SU-DHL-6 (cell line): ENCODE results near the gene UNC13C.

ENCODE experiments used
- EZH2phosphoT487 ChIP-seq: fragments of 200-600 bp; sonication (generic), shearing (Covaris generic); conservative IDR thresholded peaks from 2 replicates; pipeline ENCODE4 v1.6.1; 2018; ENCODE audit warnings: mild to moderate bottlenecking, antibody characterized with exemption, low read length, moderate library complexity, mixed read lengths
- TF ChIP-seq, protein P1 (sequence below): fragments of 200-600 bp; sonication (generic); IDR thresholded peaks from one replicate; pipeline ENCODE4 v1.5.1; 2017; ENCODE audit warnings: antibody characterized with exemption, mild to moderate bottlenecking, low read length, moderate library complexity; ENCODE audit not compliant: insufficient read depth, poor library complexity, severe bottlenecking

DNA sequence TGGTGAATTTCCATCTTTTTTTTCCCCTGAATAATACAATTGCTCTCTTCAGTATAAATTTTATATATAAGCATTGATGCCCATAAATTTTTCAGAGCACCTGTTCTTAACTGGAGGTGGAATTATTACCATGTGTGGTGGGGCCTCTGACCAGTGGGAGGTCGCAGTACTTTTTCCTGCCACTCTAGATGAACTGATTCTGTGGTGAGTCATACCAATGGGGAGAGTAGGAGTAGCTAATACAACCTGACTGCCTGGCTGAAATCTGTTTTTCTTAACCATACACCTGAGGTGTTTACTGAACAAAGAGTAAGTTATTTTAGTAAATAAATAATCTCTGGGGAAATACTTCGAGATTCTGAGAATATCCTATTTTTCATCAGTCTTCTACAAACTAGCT lies 67.2 kb downstream of the UNC13C start:
- TF ChIP-seq, protein P1, sequence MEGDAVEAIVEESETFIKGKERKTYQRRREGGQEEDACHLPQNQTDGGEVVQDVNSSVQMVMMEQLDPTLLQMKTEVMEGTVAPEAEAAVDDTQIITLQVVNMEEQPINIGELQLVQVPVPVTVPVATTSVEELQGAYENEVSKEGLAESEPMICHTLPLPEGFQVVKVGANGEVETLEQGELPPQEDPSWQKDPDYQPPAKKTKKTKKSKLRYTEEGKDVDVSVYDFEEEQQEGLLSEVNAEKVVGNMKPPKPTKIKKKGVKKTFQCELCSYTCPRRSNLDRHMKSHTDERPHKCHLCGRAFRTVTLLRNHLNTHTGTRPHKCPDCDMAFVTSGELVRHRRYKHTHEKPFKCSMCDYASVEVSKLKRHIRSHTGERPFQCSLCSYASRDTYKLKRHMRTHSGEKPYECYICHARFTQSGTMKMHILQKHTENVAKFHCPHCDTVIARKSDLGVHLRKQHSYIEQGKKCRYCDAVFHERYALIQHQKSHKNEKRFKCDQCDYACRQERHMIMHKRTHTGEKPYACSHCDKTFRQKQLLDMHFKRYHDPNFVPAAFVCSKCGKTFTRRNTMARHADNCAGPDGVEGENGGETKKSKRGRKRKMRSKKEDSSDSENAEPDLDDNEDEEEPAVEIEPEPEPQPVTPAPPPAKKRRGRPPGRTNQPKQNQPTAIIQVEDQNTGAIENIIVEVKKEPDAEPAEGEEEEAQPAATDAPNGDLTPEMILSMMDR: no peak
- TF ChIP-seq EZH2phosphoT487: no peak
